Stimulated activated CD8-positive, alpha-beta memory T cell treated with anti-CD3 and anti-CD28 coated beads, Interleukin-12 subunit alpha, Interleukin-12 subunit beta, amount 100 ng/mL, for 1 hour (primary cell): Measurements from ENCODE around the gene PLEKHA8.
"Not testable (repeated sequence)": the region's sequence is repeated elsewhere in the genome, so short reads cannot be mapped to it uniquely, and the experiment has no call there.

ENCODE experiments used
- DNase-seq: peaks from one replicate; pipeline ENCODE4 v3.0.0-alpha.2; 2020; ENCODE audit warnings: low read depth

The PLEKHA8 gene

DNA sequence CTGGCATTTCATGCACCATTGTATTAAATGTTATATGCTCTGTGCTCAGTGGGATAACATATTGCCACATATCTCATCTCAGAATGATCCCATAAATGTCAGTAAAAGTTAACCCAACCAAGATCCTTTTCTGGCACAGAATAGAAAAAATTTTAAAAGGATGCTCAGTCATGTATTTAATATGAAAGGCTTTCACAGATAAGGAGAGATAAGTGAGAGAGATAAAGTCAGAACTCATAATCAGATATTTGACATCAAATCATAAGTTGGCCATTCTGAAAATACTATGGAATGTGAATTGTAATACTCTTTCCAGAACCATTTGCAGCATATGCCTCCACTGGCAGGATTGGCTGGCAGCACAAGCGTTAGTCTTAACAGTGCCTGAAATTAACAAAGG, 38.5 kb downstream of the PLEKHA8 start:
- no peak for DNase-seq

GRCh38 chr7:30068117-30068516, 39.9 kb downstream of the PLEKHA8 start:
- DNase-seq, result no peak

GRCh38 chr7:30069096-30069867, 41.1 kb downstream of the PLEKHA8 start:
- DNase-seq, result no peak

DNA sequence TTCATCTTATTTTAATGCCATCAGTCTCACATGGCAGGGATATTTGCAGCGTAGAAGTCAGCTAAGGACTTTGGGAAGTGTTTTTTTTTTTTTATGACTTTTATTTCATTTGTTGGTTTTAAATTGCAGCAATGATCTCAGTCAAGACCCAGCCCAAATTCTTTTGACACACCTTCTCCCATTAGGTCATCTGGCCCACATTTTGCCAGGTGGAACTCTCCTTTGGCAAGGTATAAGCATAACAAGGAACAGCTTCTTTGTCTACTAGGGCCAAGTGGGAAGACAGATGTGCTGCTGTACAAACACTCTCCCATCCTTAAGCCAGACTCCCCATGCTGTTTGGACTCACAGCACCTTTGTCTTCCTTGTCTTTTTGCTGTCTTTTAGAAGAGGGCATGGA, 41.8 kb downstream of the PLEKHA8 start:
- no peak for DNase-seq

- DNase-seq, result no peak
Observed at GRCh38 chr7:30072735-30073134, 44.5 kb downstream of the PLEKHA8 start.

GRCh38 chr7:30074422-30075030, 46.3 kb downstream of the PLEKHA8 start:
- DNase-seq, result no peak

DNA sequence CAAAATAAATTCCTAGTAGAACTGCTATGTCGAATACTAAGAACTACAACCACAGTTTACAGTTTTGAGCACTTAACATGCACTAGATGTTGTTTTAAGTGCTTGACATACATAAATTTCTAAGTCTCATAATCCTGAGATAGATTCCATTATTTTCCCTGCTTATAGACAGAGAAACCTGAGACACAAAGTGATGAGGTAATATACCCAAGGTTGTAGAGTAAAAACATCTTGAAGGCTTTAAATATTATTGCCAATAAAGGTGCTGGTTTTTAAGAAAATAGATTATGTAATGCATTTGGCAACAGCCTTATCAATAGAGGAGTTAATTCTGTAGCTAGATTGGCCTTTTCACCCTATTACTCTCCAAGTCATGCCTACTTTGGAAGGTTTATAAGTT, 48.2 kb downstream of the PLEKHA8 start:
- DNase-seq, result no peak

DNA sequence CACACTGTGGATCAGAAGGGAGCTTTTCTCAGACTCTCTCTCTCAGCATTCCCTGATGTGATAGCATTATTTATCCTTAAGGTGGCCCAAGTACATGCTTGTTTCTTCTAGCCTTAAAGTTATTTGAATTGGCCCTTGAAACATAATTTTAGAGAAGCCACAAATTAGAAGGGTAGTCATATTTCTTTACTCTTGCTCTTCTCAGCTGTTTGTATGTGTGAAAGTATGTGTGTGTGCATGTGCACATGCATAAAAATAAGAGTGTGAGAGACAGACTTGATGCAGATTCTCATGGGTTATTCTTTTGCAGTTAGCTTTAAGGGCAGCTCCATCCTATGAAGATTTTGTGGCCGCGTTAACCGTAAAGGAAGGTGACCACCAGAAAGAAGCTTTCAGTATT, 50.1 kb downstream of the PLEKHA8 start:
- DNase-seq, result no peak

DNA sequence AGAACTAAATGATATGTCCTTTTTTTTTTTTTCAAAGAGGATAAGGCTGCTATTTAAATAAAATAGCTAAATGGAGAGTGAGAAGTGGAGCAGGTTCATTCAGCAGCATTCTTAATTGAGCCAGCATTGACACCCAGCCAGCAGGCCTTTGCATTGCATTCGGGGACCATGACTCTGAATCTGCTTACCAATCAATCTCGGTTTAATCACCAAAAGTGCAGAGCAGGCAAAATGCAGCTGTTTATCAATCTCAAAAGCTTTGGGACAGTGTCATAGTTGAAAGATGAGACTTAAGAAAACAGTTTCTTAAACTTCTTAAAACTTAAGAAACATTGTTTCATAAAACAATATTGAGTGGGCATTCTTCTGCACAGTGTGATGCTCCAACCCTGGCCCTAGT, 51.7 kb downstream of the PLEKHA8 start:
- DNase-seq, result no peak

DNA sequence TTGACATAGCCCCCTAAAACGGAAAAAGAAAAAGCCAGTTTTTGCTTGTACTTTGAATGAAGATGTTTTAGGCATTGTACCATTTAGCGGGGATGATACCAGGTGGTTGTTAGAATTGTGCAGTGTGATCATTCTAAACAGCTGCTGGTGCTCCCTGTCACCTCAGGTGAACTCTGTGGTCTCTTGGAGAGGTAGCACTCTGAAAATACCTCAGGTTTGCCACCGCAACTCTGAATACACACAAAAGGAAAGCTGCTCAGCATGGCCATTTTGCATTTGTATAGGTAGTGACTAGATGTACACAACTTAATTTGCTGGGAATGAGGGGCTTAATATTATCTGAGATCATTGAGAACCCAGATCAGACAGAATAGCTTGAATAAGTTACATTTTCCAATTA, 52.6 kb downstream of the PLEKHA8 start:
- DNase-seq, result no peak

DNA sequence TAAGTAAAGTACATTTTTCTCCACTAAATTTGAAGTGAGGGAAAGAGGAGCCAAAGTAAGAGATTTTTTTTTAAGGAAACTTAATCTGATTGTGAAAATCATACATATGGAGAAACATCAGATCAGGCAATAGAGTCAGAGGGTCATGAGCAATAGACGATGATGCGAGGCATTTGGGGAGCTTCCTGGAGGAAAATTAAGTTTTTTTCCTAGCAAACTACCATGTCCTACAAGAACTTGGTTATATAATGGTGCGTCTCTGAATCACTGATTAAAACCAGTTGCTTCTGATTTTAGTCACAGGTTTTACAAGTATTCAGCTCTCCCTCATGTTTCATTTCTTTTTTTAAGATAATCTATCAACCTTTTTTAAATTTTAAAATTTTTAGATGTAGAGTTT, 54.5 kb downstream of the PLEKHA8 start:
- DNase-seq, result no peak

- no peak for DNase-seq
Observed at GRCh38 chr7:30083334-30083733, 55.1 kb downstream of the PLEKHA8 start.

DNA sequence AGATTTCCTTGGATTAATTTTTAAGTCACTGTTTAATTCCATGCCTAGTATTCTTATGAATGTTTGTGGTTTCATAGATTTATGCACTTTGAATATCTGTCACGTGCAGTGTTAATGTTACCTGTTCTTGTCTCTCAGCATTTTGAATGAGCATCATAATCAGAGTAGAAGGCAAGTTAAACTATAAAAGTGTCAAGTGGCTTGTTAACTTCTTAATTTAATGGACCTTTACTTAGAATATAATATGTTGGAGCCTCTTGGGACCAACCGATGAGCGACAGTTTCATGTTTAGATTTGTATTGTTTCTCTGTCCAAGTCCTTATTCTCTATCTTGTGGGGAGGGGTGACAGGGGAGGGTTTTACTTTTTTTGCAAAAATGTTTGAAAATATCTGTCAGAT, 56.0 kb downstream of the PLEKHA8 start:
- DNase-seq, result no peak

DNA sequence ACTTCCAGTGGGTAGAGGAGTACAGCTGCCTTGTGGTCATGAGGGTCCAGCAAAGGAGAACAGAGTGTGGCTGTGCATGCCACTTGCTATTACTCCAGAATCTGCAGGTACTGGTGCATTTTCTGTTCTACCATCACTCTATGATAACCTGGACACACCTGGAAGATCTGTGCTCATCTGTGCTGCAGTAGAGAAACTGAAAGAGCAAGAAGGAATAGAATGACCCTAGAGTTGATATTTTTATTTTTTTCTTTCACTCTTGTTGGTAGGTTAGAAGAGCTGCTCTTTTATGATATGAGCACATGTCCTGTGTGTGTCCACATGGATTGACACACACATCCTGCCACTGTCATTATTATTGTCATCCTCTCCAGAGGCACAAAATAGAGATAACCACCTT, 58.3 kb downstream of the PLEKHA8 start:
- DNase-seq, result no peak

GRCh38 chr7:30087371-30087770, 59.2 kb downstream of the PLEKHA8 start:
- DNase-seq, result no peak

DNA sequence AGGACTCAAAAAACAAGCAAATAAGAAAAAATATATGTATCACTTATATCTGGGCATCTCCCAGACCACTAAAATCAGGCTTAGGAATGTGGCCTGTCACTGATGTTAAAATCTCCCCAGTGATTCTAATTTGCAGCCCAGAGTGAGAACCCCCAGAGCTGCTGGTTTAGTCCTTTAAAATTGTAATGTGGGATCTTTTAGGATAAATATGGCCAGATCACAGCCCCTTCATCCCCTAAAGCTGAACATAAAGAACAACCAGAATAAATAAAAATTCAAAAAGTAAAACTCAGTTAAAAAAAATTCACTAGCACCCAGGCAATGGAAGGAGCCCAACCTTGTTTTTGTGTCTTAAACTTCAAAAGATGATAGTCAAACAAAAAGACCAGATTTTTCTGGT, 60.1 kb downstream of the PLEKHA8 start:
- DNase-seq, result no peak

DNA sequence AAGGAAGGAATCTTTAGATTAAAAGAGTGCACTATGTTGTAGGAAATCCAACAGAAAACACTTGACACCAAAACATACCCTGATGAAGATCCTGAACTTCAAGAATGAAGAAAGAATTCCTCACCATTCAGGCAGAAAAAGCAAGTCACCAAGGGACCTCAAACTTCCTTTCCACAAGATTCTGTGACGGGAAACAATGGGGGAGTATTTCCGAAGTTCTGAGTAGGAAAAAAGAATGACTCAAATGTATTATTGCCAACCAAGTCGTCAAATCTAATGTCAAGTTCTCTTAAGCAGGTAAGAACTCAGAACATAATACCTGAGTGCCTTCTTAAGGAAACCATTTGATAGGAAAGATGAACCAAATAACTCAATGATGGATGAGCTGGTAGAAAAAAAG, 61.9 kb downstream of the PLEKHA8 start:
- DNase-seq, result no peak

- no peak for DNase-seq
Observed at GRCh38 chr7:30091491-30091912, 63.3 kb downstream of the PLEKHA8 start.

DNA sequence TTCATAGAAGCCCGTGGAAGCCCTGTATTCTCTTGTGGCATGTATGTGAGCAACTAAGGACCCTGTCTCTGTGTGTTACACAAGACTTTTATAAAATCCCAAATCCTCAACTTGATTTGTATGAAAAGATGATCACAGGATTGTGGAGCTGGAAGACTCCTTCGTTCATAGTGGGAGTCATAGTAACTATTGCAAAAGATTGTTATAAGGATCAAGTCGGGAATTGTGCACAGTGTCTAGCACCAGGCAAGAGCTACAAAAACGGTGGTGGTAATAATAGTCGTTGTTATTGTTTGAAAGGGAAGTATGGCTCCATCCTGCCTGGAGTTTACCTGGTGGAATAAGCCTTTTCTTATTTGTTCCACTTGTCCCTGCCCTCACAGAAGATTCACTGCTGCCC, 63.8 kb downstream of the PLEKHA8 start:
- no peak for DNase-seq

DNA sequence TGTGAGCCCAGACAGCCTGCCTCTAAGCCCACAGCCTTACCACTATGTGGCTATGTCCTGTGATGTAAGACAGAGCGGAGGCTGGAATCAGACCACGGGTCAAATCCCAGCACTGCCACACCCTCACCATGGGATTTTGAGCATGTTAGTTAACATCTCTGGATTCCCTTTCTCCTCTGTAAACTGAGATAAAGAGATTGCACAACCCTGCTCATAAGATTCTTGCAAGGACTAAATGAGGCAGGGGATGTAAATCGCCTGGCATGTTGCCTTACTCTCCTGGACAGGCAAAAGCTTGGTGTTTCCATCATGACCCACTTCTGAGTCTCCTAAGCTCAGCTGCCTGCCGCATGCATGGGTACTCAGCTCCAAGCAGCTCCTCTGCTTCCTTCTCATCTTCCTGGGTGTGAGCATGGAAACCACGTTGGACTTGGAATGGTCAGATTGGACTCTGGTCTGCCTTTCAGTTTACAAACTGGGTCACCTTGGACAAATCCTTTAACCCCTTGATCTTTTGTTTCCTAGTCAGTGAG, 65.3 kb downstream of the PLEKHA8 start:
- no peak for DNase-seq

- not testable (repeated sequence) for DNase-seq
Observed at GRCh38 chr7:30098599-30098998, 70.4 kb downstream of the PLEKHA8 start.

DNA sequence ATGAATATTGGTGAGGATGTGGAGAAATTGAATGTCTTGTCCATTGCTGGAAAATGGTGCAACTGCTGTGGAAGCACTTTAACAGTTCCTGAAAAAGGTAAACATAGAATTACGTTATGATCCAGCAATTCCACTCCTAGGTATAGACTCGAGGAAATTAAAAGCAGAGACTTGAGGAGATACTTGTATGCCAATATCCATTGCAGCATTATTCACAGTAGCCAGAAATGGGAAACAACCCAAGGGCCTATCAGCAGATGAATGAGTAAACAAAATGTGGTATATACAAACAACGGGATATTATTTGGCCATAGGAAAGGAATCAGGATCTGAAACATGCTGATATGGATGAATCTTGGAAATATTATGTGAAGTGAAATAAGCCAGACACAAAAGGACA, 74.1 kb downstream of the PLEKHA8 start:
- no peak for DNase-seq

- DNase-seq, result no peak
Observed at GRCh38 chr7:30104157-30104556, 75.9 kb downstream of the PLEKHA8 start.
